ENCODE measurements around the gene ZC3HAV1.

ZC3HAV1 gene

GRCh38 chr7:139011373-139011772, 98.1 kb downstream of the ZC3HAV1 start:
- no peak for DNase-seq

DNA sequence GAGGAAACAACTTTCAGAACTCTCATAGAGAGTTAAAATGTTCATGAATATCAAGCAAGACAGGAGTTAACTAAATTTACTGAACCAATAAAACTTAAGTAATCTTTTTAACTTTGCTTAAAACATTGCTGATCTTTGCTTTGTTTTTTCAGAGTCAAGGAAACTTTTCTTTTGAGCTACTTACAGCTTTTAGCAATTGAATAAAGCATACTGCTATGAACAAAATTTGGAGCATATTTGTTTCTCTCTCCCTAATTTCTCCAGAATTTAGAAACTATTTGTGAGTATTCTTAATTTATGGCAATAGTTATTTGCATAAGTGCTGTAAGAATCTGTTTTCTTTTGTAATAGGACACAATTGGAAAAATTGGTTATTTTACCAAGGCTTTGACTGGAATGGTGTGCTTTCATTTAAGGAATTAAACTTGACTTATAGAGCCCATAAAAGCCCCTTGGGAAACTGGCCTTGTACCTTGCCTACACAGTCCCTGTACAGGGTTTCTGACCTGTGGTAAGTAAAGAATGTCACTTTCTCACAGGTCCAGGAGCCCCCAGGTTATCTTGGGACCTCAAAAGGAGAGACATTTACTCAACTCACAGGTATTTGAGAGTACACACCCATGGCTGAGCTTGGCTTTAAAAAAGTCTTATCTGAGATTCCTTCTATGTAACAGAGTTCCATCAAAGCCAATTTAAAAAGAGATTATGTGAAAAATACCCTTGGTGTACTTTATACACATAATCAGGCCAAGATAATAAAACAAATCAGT, 105.0 kb downstream of the ZC3HAV1 start:
- no peak for DNase-seq

DNA sequence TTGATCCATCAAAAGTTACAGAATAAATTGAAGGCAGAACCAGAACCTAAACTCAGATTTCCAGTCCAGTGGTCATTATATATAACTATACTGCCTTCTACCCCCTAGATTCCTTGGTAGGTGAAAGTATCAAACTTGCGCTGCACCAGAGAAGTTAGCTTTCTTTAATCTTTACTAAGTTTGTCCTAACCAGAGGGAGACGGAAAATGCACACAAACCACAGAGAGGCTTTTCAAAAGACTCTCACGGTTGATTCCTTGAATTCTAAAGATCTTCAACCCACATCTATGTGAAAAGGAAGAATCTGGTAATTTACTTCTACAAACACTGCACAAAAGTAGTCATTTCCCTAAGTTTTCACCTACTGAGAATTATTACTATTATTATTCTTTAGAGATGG, 110.1 kb downstream of the ZC3HAV1 start:
- no peak for DNase-seq
